ENCODE data around the gene SLC25A19.

Gene SLC25A19

DNA sequence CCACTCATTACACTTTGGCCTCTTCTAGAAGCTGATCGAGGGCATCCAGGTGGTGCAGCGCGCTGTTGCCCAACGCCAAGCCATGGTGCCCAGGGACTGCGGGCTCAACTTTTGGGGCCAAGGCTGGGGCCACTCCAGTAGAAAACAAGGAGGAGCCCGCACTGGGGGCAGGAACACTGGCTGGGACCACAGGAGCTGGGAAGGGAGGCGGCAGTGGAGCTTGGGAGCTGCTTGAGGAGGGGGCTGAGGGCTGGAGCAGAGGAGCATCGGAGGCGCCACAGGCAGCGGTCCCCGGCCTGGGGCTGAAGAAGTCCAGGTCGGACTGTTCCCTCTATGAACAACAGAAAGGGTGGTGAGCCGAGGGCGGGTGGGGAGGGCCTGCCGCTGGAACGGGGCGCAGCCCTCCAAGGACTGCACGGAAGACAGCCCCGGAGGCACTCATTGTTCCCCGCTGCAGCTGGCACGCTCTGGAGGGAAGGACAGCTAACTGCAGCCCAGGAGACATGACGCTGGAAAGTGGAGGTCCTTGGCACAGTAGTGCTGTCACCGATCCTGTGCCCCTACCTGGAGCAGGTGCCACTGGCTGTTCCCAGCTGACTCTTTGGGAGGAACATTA, 49.3 kb downstream of the SLC25A19 start:
- DNase-seq: no peak

DNA sequence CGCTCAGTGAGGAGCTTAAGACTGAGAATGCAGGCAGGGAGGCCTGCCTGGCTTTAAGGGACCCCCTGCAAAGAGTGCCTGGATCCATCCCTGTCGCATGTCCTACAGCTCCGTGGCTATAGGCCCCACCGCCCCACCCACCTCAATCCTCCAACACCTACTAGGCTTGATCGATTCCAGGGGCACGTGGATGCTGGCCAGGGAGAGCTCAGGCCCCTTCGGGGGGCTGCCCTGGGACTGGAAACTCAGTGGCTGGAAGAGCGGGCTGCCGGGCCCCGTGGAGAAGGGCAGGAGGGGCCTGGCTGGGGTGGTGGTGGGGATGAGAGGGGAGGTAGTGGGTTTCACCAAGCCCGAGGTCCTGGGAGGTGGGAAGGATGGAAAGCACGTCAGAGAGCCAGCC, 50.0 kb downstream of the SLC25A19 start:
- no peak for DNase-seq

DNA sequence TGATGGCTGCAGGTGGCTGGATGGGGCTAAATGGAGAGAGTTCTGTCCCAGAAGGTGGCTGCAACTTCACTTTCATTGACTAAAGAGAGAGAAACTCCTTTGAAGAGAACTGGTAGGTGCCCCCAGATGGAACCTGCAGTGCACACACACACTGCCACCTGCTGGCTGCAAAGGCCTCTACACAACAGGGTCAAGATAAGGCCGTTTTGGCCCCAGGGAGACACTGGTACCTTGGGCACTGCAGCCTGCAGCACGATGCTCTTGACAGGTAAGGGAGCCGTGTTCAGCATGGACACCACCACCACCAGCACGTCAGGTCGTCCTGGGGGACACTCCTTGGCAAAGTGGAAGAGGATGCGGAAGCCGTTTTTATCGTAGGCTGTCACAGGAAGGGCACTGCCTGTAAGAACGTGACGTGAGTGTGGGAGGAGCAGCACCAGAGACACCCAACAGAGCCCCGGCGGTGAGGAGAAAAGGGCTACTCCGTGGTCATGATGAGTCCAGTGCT, 50.5 kb downstream of the SLC25A19 start:
- peak; percentile 44 to 60 for DNase-seq

DNA sequence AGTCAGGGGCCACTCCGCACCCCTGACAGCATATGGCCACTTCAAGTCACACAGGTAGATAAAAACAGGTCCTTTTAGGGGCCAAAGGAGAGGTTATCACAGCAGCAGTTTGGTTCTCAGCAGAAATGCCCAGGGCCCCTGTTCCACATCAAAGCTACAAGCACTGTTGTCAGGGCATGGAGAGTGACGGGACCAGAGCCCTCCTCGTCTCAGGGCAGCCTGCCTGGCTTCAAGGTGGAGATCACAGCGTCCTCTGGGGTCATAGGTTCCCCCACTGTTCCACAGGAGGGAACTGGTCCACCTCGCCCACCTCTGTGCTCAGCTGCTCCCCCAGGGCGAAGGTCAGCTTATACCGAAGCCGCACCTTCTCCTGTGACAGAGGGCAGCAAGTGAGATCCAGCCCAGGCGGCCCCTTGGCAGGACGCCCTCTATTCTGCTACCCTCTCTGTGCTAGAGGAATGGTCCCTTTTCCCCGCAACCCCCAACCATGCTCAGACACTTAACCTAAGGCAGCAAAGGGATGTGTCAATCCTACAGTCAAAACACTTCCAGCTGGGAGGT, 51.1 kb downstream of the SLC25A19 start:
- DNase-seq: no peak

- no peak for DNase-seq
Observed at GRCh38 chr17:75237100-75238014, 51.9 kb downstream of the SLC25A19 start.

DNA sequence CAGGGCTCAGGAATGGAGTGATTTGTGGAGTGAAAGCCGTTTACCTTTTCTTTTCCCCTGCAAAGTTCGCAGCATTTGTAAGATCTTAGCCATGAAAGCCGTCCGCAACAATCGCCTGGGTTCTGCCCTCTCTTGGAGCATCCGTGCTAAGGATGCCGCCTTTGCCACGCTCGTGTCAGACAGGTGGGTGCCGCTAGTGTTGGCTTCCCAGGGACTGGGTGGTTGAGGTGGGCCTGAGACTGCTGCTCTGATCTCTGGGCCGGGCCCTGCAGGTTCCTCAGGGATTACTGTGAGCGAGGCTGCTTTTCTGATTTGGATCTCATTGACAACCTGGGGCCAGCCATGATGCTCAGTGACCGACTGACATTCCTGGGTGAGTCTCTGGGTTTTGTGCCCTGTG, 56.4 kb downstream of the SLC25A19 start:
- no peak for DNase-seq

- DNase-seq: no peak
Observed at GRCh38 chr17:75231741-75232464, 57.3 kb downstream of the SLC25A19 start.

GRCh38 chr17:75231071-75231470, 58.2 kb downstream of the SLC25A19 start:
- no peak for DNase-seq

- DNase-seq: peak; percentile 35 to 53
Observed at GRCh38 chr17:75228847-75229246, 60.4 kb downstream of the SLC25A19 start.

GRCh38 chr17:75228305-75228704, 60.9 kb downstream of the SLC25A19 start:
- peak; percentile 88 to 96 for DNase-seq

DNA sequence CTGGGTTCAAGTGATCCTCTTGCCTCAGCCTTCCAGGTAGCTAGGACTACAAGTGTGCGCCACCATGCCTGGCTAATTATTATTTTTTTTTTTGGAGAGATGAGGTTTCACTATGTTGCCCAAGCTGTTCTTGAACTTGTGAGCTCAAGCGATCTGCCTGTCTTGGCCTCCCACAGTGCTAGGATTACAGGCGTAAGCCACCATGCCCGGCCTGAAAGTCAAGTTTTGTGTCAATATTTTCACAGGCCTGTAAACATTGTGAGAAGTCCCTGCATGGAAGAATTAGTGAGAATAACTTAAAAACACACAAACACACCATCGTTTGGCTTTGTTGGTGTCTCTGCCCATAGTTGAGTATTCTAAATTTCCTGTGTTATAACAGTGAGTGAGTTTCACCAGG, 61.5 kb downstream of the SLC25A19 start:
- DNase-seq: no peak

DNA sequence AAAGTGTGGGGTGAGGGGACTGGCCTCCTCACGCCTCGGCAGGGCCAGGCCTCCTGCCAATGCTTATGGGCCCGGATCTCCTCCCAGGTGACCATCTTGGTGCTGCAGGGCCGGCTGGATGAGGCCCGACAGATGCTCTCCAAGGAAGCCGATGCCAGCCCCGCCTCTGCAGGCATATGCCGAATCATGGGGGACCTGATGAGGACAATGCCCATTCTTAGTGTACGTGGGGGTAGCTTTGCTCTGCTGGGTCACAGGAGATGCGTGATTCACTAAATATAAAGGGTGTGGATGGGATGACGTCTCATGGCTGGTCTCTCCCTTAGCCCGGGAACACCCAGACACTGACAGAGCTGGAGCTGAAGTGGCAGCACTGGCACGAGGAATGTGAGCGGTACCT, 64.2 kb downstream of the SLC25A19 start:
- DNase-seq: no peak

All from inflammatory macrophage treated with lipopolysaccharide for 1 hour (primary cell).